SK-N-SH treated with all-trans-retinoic acid at 6 μM for 48 hours (cell line): ENCODE data around the gene TOGARAM1.

Experiments used
- CSRNP3 ChIP-seq: fragments of 250-450 bp; sonication (Bioruptor Pico); IDR thresholded peaks from 2 replicates; pipeline ENCODE4 v1.5.1; 2021; ENCODE audit warnings: mild to moderate bottlenecking, moderate library complexity
- RARB ChIP-seq: fragments of 250-450 bp; sonication (Bioruptor Pico); IDR thresholded peaks from 2 replicates; pipeline ENCODE4 v1.8.0; 2021; ENCODE audit warnings: mild to moderate bottlenecking, moderate library complexity
- ZFP3 ChIP-seq: fragments of 250-450 bp; sonication (Bioruptor Pico); IDR thresholded peaks from 2 replicates; pipeline ENCODE4 v1.5.0; 2020; ENCODE audit warnings: mild to moderate bottlenecking, moderate library complexity
- ZFP30 ChIP-seq: fragments of 450-650 bp; formaldehyde crosslinking; IDR thresholded peaks from 2 replicates; pipeline ENCODE4 v1.5.0; 2022; ENCODE audit warnings: mild to moderate bottlenecking, moderate library complexity

DNA sequence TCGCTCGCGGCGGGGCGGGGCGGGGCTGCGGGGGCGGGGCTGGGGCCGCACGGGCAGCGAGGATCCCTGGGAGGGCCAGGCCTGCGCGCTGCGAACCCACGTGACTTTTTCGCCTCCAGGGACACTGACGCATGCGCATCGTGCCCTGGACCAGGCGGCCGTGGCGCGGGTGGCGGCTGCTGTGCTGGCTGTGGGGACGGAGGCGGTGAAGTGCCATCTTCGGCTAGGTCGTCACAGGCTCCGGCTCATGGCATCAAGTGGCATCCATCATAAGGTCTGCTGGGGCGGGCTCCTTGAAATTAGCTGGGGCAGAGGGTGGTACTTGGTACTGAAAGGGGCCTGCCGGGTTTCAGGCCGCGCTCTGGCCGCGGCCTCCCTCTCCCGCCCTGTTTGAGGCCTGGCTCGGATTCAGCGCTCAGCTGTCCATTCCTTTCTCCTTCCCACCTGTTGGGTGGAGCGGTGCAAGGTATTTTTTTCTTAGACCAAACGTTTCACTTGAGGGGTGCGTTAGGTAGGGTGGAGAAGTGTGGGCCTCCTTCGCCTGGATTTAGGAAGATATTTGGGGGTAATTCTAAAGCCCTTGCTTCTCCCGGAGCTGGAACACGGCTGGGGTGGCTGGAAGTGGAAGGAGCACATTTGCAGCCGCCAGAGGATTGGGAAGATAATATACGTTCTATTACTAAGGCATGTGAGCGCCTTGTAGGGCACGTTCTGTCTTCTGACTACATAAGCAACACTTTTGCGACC is 122.2 kb downstream of the TOGARAM1 start, which contains the start of gene PRPF39:
- TF ChIP-seq ZFP30 (CRISPR knock-in tag) (no peak), ZFP3 (CRISPR knock-in tag) (no peak), RARB (CRISPR knock-in tag) (no peak), CSRNP3 (CRISPR knock-in tag) (no peak)
